Heart right ventricle (tissue), 16 donors: ENCODE measurements around the gene VGLL4. TPM values are rescaled to one million over a fixed set of nuclear protein-coding genes. Genes with fewer than 3 reads are reported as not detected.

Experiments
- ATAC-seq, 8 donors: fragments of 200-7000 bp; cut with Tn5 transposase; one replicate each; pipeline ENCODE4 v1.9.1; 2020; ENCODE audit warnings: mild to moderate bottlenecking in 8 of 8, moderate library complexity in 8 of 8, moderate number of reproducible peaks in 1 of 8
- DNase-seq, 2 donors: peaks; one replicate each; pipeline ENCODE4 v3.0.0-alpha.2; 2020
- H3K27ac ChIP-seq, 10 donors: fragments of 200-600 bp; sonication (generic) in 2 of 10; one replicate each; pipeline versions ENCODE4 v1.5.0 to v1.8.0; 2020 to 2022; ENCODE audit warnings: mild to moderate bottlenecking in 3 of 10
- H3K27me3 ChIP-seq, 7 donors: fragments of 200-600 bp; one replicate each; pipeline ENCODE4 v1.8.0; 2021 to 2022; ENCODE audit warnings: mild to moderate bottlenecking in 2 of 7
- H3K36me3 ChIP-seq, 9 donors: fragments of 200-600 bp; sonication (generic) in 1 of 9; one replicate each; pipeline versions ENCODE4 v1.5.0 to v1.8.0; 2020 to 2022; ENCODE audit warnings: mild to moderate bottlenecking in 2 of 9
- H3K4me1 ChIP-seq, 9 donors: fragments of 200-600 bp; sonication (generic) in 1 of 9; one replicate each; pipeline versions ENCODE4 v1.5.0 to v1.8.0; 2020 to 2022; ENCODE audit warnings: mild to moderate bottlenecking in 4 of 9
- H3K4me3 ChIP-seq, 10 donors: fragments of 200-600 bp; sonication (generic) in 2 of 10; one replicate each; pipeline versions ENCODE4 v1.5.0 to v1.8.0; 2020 to 2022; ENCODE audit warnings: mild to moderate bottlenecking in 7 of 10, moderate library complexity in 2 of 10
- H3K9me3 ChIP-seq, 11 donors: fragments of 200-600 bp in 10 of 11; sonication (generic) in 2 of 11; one replicate each; pipeline versions ENCODE4 v1.5.0 to v1.8.0; 2013 to 2022; ENCODE audit warnings: mild to moderate bottlenecking in 2 of 11, control low read depth in 1 of 11, moderate library complexity in 1 of 11
- WGBS, 2 donors: extraction: QIAGEN DNeasy Blood & Tissue Kit; methylation state at CpG; one replicate each; pipeline ENCODE4 v1.1.7; 2013; ENCODE audit warnings: inconsistent platforms in 1 of 2; 5-methylcytosine and 5-hydroxymethylcytosine counted together
- intact Hi-C, 10 donors: fragments of 100-400 bp; cut with DNase I; formaldehyde crosslinking; loops; one replicate each; pipeline versions ENCODE4 v1.11.1 to v1.14.2; 2022
- polyA plus RNA-seq, 2 donors: library from polyadenylated mRNA; stranded (reverse); fragments of 200-250 nt; gene quantifications; one replicate each; pipeline ENCODE4 v1.2.3, GENCODE V29; 2013
- total RNA-seq, 10 donors: library from RNA; stranded (reverse); fragmentation: NEBNext Ultra II Directional in 3 of 10; extraction: Animal tissue kit (Norgen Biotek cat#: 25700) in 3 of 10; gene quantifications; one replicate each; pipeline versions ENCODE4 v1.2.1 to v1.2.4, GENCODE V29; 2021 to 2023
- TF ChIP-seq, protein P1 (sequence below), 9 donors: fragments of 200-600 bp; sonication (generic) in 2 of 9; IDR thresholded peaks; one replicate each; pipeline versions ENCODE4 v1.5.0 to v1.8.0; 2021 to 2022; ENCODE audit warnings: antibody characterized with exemption in 9 of 9, mild to moderate bottlenecking in 5 of 9, moderate library complexity in 1 of 9
- donor health status: Arrhythmogenic right ventricular cardiomyopathy.
- donor health status: ischemic (EF 13 %, LVEDD 7.1; RV severe dilation, severe dysfunction).
- donor health status: healthy with polysubstance abuse.
- donor health status: DM: no; HTN: yes; CAD: no.
- donor health status: DM: no; HTN: no; CAD: no.
- donor health status: ischemic (EF 25% LVEDD 6.9; RV normal size, moderate dysfunction).
- donor health status: ischemic (EF 25% LVEDD 5.7; RV mildly dilated, moderate dysfunction).
- donor health status: healthy.
- donor health status: DM: yes; HTN: yes; CAD: no.
- donor health status: Ischemic cardiomyopathy.
- donor health status: ischemic (EF 35%, LVEDD 5.7; RV mildly dilated, moderate dysfunction).
- donor health status: nonischemic (EF 11% LVEDD 7.7; RV severe dilation, severe dysfunction).
- donor health status: DM: yes; HTN: yes; CAD: no.
- donor health status: PGD.
- donor health status: ischemic (EF 29% LVEDD 5.4; RV normal size, mild dysfunction).
- donor health status: nonischemic (EF 23%, LVEDD 6.1; RV moderate dilation, normal function).

Gene VGLL4
- total and polyA plus RNA-seq, 12 donors: 14.5 to 46.1 (median 29.6) TPM

DNA sequence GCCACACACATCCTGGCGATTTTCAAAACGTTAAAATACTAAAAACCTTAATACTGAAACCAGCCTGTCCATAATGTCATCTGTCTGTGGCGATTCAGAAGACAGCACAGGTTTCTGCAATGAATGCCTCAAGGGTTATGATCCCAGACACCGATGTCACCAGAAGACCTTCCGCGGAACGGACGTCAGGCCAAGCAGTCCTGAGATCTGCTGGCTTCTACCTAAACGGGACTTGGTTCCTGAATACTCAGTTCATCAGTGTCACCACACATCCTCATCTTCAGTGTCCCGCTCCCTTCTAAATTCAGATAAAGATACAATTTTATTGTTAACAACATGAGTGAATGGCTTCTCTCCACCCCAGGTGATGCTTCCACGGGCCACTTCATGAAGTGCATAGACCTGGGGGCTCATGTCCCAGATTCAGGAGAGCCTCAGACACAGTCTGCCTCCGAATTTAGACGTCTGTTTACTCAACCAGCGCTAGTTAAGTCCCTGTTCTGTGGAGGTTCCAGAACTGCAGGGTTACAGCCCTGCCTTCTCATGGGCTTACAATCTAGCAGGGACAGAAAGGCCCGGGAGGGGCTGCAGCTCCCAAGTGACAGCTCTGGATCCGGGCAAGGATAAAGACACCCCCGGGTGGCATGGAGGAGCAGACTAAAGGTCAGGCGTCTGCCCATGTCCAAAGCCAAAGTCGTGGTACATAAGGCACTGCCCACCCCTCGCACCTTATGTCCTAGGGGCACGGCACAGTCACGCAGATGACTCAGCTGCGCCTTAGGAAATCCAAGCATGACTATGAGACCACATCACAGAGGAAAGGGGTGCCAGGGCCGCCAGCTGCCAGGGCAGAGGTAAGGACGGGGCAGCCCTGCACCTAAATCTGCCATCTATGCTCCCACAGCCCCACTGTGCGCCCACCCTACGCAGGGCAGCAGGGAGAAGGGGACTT lies 75.9 kb downstream of the VGLL4 start:
- peaks cover 0 to 49% (median 3%) of the 10 kb centered on the region in 9 donors for H3K36me3 ChIP-seq
- ATAC-seq (peak in 4 of 8 donors; percentile 1 to 16 (median 7)), DNase-seq (no peak)
- H3K4me1 ChIP-seq: peaks cover 38 to 90% (median 70%) of the 10 kb centered on the region in 9 donors
- TF ChIP-seq, protein P1, sequence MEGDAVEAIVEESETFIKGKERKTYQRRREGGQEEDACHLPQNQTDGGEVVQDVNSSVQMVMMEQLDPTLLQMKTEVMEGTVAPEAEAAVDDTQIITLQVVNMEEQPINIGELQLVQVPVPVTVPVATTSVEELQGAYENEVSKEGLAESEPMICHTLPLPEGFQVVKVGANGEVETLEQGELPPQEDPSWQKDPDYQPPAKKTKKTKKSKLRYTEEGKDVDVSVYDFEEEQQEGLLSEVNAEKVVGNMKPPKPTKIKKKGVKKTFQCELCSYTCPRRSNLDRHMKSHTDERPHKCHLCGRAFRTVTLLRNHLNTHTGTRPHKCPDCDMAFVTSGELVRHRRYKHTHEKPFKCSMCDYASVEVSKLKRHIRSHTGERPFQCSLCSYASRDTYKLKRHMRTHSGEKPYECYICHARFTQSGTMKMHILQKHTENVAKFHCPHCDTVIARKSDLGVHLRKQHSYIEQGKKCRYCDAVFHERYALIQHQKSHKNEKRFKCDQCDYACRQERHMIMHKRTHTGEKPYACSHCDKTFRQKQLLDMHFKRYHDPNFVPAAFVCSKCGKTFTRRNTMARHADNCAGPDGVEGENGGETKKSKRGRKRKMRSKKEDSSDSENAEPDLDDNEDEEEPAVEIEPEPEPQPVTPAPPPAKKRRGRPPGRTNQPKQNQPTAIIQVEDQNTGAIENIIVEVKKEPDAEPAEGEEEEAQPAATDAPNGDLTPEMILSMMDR (IDR thresholded peaks at IDR 0.05): no peak
- peak overlapping the region; percentile 41 to 96 (median 84) for H3K27ac ChIP-seq
- WGBS, 2 donors: 82 to 86% methylated on average over 27 of the region's 27 CpGs
- intact Hi-C loops: loop anchor here in 6 of 10 donors (5.0 to 10.0 kb wide), 3 partner anchors 67 to 77 kb away; partner anchors contain the start of gene VGLL4 (in 5 of the 6)
- H3K4me3 ChIP-seq: peak overlapping the region in 6 of 10 donors; percentile 17 to 40 (median 31)
- no peaks in the 10 kb centered on the region for H3K9me3 ChIP-seq
- no peaks in the 10 kb centered on the region for H3K27me3 ChIP-seq

DNA sequence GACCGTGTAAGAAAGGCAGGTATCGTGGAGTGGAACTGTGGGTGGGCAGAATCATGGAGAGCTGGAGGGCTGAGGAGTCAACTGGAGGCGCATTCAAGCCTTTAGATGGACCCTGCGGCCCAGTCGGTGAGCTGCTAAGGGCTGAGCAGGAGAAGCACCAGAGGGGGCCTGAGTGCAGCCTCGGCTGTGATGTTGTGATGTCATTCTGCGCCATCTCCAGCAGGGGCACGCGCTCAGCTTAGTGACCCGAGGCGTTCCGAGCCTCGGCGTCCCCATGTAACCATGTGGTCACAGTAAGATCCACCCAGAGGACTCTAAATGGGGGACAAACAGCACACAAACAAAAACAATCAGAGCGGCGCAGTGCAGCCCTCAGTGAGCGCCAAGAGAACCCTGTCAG lies 76.8 kb downstream of the VGLL4 start:
- no peak for ATAC-seq
- TF ChIP-seq, protein P1 (IDR thresholded peaks at IDR 0.05): no peak
- intact Hi-C loops: loop anchor here in 6 of 10 donors (5.0 to 10.0 kb wide), 3 partner anchors 68 to 78 kb away; partner anchors contain the start of gene VGLL4 (in 5 of the 6)

DNA sequence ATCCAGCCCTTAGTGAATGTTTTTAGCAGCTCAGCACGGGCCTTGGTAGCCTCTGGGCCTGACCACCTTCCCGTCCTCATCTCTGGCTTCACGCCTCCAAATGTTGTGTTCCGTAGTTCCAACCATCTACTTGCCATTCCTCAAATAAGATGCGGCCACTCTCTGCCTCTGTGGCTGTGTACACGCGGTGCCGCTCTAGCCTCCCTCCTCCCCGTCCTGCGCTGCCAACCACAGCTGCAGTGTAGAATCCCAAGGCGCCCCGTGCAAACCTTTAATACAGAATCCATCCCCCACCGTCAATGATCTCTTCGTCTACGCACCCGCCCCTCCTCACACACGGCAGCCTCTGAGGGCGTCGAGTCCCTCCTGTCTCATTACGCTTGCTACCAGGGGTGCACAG lies 77.2 kb downstream of the VGLL4 start:
- peaks cover 49 to 100% (median 83%) of the 10 kb centered on the region in 9 donors for H3K4me1 ChIP-seq
- TF ChIP-seq, protein P1 (IDR thresholded peaks at IDR 0.05): no peak
- peak overlapping the region in 2 of 10 donors; percentile 94 to 96 for H3K27ac ChIP-seq
- intact Hi-C loops: loop anchor here in 6 of 10 donors (5.0 to 10.0 kb wide), 3 partner anchors 68 to 78 kb away; partner anchors contain the start of gene VGLL4 (in 5 of the 6)
- 94 to 96% methylated on average over 20 of the region's 20 CpGs for WGBS, 2 donors
- H3K9me3 ChIP-seq: no peaks in the 10 kb centered on the region
- no peak overlapping the region for H3K4me3 ChIP-seq
- no peaks in the 10 kb centered on the region for H3K27me3 ChIP-seq
- peaks cover 0 to 57% (median 3%) of the 10 kb centered on the region in 9 donors for H3K36me3 ChIP-seq
- DNase-seq (no peak), ATAC-seq (no peak)

More for the DNA sequence above, 76.8 kb downstream of the VGLL4 start:
- Histone ChIP-seq H3K27ac (peak overlapping the region in 5 of 10 donors; percentile 68 to 96 (median 94)), H3K4me1 (peaks cover 45 to 99% (median 79%) of the 10 kb centered on the region in 9 donors), H3K36me3 (peaks cover 0 to 57% (median 3%) of the 10 kb centered on the region in 9 donors), H3K4me3 (no peak overlapping the region), H3K27me3 (no peaks in the 10 kb centered on the region), H3K9me3 (no peaks in the 10 kb centered on the region)
- 89 to 91% methylated on average over 17 of the region's 17 CpGs for WGBS, 2 donors
- no peak for DNase-seq

DNA sequence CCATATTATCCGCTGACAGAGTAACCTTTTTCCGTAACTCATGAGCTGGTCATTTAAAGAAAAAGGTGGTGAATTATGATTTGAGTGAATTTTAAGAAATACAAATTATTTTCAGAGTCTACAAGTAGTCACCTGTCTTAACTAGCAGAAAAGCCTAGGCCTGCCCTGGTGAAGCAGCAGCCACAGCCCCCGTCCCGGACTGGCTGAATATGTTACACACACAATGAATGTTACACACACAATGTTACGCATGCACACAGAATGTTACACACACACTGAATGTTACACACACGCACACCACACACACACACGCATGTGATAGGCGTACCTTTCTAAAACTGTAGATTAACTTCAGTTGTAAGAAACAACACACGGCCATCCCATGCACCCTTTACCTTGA lies 77.8 kb downstream of the VGLL4 start:
- H3K9me3 ChIP-seq: no peaks in the 10 kb centered on the region
- intact Hi-C loops: loop anchor here in 6 of 10 donors (5.0 to 10.0 kb wide), 3 partner anchors 69 to 79 kb away; partner anchors contain the start of gene VGLL4 (in 5 of the 6)
- DNase-seq (no peak), ATAC-seq (no peak)
- peaks cover 54 to 100% (median 85%) of the 10 kb centered on the region in 9 donors for H3K4me1 ChIP-seq
- peaks cover 0 to 58% (median 3%) of the 10 kb centered on the region in 9 donors for H3K36me3 ChIP-seq
- TF ChIP-seq, protein P1 (IDR thresholded peaks at IDR 0.05): no peak
- WGBS, 2 donors: 96 to 99% methylated on average over 9 of the region's 9 CpGs
- no peaks in the 10 kb centered on the region for H3K27me3 ChIP-seq
- H3K27ac ChIP-seq: peak overlapping the region in 4 of 10 donors; percentile 57 to 82 (median 74)
- no peak overlapping the region for H3K4me3 ChIP-seq
